IMR-90 (cell line): ENCODE measurements around the gene AUTS2.

Source experiments
- CEBPB ChIP-seq: IDR thresholded peaks from 2 replicates; pipeline ENCODE4 v1.6.1; 2012; ENCODE audit warnings: low read depth, low read length, improper control_type of control experiment
- MAZ ChIP-seq: IDR thresholded peaks from 2 replicates; pipeline ENCODE4 v1.6.1; 2012; ENCODE audit warnings: low read depth, mild to moderate bottlenecking, low read length, improper control_type of control experiment, moderate library complexity, borderline replicate concordance
- POLR2A ChIP-seq: IDR thresholded peaks from 2 replicates; pipeline ENCODE4 v1.6.1; 2012; ENCODE audit warnings: mild to moderate bottlenecking, low read depth, low read length
- RAD21 ChIP-seq: IDR thresholded peaks from 2 replicates; pipeline ENCODE4 v1.6.1; 2012; ENCODE audit warnings: low read length, improper control_type of control experiment
- RCOR1 ChIP-seq: IDR thresholded peaks from 2 replicates; pipeline ENCODE4 v1.6.1; 2012; ENCODE audit warnings: mild to moderate bottlenecking, low read length, improper control_type of control experiment; ENCODE audit not compliant: insufficient replicate concordance
- TF ChIP-seq, protein P1 (sequence below): conservative IDR thresholded peaks from 2 replicates; pipeline ENCODE4 v1.5.1; 2012; ENCODE audit warnings: mild to moderate bottlenecking, low read depth, low read length, improper control_type of control experiment
- TF ChIP-seq, protein P2 (sequence below): fragments of 150-350 bp; IDR thresholded peaks from 2 replicates; pipeline ENCODE4 v1.6.1; 2017; ENCODE audit warnings: mild to moderate bottlenecking, antibody characterized with exemption, low read length, low read depth

DNA sequence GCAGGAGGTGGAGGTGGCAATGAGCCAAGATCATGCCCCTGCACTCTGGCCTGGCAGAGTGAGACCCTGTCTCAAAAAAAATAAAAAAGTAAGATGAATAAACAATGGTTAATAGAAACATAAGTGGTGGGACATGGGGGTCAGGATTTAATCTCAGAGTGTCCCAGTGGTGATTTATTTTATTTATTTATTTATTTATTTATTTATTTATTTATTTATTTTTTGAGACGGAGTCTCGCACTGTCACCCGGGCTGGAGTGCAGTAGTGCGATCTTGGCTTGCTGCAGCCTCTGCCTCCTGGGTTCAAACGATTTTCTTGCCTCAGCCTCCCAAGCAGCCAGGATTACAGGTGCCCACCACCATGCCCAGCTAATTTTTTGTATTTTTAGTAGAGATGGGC is 1051.0 kb downstream of the AUTS2 start:
- TF ChIP-seq, protein P1, sequence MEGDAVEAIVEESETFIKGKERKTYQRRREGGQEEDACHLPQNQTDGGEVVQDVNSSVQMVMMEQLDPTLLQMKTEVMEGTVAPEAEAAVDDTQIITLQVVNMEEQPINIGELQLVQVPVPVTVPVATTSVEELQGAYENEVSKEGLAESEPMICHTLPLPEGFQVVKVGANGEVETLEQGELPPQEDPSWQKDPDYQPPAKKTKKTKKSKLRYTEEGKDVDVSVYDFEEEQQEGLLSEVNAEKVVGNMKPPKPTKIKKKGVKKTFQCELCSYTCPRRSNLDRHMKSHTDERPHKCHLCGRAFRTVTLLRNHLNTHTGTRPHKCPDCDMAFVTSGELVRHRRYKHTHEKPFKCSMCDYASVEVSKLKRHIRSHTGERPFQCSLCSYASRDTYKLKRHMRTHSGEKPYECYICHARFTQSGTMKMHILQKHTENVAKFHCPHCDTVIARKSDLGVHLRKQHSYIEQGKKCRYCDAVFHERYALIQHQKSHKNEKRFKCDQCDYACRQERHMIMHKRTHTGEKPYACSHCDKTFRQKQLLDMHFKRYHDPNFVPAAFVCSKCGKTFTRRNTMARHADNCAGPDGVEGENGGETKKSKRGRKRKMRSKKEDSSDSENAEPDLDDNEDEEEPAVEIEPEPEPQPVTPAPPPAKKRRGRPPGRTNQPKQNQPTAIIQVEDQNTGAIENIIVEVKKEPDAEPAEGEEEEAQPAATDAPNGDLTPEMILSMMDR = no peak
- TF ChIP-seq POLR2A (no peak), RAD21 (no peak), MAZ (no peak), RCOR1 (no peak), CEBPB (no peak)
- TF ChIP-seq, protein P2, sequence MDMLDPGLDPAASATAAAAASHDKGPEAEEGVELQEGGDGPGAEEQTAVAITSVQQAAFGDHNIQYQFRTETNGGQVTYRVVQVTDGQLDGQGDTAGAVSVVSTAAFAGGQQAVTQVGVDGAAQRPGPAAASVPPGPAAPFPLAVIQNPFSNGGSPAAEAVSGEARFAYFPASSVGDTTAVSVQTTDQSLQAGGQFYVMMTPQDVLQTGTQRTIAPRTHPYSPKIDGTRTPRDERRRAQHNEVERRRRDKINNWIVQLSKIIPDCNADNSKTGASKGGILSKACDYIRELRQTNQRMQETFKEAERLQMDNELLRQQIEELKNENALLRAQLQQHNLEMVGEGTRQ = no peak
